Measurements from ENCODE around the gene PDE4D.

Gene PDE4D

DNA sequence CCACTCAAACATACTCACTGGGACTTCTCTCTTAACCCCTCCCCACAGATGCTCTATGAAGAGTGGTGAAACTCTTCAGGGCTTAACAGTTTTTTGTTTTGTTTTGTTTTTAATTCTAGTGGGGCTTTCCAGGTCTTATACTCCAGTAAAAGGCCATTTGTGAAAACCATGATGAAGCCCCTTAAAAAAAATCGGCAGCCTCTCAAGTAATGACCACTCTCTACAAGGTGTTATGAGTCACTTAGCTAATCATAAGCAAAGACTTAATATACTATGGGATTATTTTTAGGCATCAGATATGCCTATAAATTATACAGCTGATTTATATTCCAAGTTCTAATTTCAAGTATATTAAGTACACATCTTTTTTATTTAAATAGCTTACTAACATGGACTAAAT, 702.8 kb downstream of the PDE4D start:
- no peak for DNase-seq (ENCODE audit: low read depth in 2 of 3, low spot score in 2 of 3)

DNA sequence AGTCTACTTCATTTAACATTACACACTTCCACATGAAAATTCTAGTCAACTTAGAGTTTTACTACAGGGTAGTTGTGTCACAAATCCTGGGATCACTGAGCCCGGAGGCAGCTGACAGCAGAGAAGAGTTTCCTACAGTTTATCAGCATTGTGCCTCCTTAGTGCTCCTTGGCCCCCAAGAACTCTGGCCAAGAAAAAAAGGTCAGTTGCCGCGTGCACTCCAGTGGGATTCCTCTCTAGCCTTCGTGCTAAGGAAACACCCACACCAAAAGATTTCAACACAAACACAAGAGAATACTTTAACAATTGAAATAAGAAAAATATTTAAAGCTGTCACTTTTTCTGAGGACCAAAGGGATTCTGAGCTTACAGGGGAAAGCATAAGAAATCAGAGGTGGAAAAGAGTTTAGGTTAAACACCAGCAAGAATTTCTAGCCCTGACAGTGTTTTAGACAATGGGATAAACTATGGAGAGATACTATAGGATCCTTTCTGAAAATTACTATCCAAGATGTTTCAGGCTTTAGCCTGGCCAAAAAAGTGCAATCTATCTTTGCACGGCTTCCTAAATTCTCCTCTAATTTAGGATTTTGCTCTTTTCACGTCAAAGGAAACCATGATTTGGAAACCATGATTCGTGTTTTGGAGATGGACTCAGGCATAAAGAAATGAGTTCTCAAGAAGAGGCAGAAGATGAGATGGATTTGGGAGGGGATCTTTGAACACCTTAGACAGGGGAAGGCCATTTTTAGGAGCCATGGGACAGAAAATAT, 703.9 kb downstream of the PDE4D start:
- no peak for DNase-seq (ENCODE audit: low read depth in 2 of 3, low spot score in 2 of 3)

DNA sequence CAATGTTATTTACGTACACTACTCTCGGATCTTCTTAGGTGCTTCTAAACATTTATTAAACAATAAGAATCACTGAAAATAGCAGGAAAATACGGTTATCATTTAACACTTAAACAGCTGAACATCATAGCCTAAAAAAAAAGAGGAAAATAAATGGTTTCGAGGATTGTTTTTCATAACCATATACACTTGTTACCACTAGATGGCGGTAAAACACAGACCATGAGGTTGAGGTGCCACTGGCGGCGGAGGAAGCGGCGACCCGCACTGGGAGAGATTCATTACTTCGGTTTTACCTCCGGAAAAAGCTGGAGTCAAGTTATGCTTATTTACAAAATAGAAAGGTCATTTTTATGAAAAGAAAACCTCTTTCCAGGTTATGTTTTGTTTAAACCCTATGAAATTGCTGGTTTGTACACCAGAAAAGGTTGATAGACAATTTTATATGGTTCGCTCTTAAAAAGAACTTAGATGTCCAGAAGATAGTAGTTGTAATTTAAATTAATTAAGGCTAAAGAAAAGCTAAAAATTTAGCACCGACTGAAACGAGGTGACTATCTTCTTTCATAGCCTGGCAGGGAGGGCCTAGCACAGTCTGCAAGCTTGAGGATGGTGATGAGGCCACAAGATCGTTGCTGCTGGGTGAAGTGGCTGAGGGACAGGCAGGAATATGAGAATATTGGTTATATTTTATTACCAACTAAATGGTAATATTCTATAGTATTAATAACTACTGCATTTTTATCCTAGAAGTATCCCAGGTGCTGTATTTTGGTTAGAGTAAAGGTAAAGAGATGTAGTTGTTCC, 704.9 kb downstream of the PDE4D start:
- DNase-seq (ENCODE audit: low read depth in 2 of 3, low spot score in 2 of 3): peak in 2 of 3 experiments; percentile 15 to 19

DNA sequence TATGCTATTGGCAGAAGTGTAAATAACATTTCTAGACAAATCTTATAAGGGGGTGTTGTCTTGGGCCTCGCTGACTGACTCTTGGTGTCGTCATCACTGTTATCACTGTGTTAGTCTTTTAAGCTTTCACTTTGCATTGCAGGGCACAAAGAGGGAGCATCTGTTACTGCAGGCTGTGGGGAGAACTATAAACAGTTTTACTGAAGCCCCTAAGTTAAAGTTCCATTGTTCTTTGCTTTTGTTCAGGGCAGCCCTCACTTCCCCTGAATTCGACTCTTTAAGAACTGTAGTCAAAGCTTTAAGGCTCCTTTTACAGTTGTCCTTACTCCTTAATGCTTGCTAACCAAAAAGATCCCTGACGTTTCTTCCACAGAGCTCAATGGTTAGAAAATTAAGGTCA, 705.7 kb downstream of the PDE4D start:
- no peak for DNase-seq (ENCODE audit: low read depth in 2 of 3, low spot score in 2 of 3)

DNA sequence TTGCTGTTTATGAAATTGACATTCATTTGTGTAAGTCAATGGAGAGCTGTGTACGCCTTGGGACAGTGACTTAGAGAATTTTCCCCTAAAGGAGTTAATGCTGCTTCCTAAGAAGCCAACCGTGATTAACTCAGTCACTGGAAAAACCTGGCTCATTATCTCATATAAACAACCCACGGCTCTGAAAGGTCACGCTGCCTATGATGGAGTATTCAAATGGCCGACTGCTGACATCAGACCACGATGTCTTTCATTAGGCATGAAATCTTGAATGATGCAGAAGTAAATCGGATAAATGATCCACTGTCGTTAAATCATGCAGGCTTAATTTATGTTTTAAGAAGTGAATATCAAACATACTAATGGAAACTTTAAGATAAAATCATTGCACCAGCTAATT, 706.9 kb downstream of the PDE4D start:
- no peak for DNase-seq (ENCODE audit: low read depth in 2 of 3, low spot score in 2 of 3)

DNA sequence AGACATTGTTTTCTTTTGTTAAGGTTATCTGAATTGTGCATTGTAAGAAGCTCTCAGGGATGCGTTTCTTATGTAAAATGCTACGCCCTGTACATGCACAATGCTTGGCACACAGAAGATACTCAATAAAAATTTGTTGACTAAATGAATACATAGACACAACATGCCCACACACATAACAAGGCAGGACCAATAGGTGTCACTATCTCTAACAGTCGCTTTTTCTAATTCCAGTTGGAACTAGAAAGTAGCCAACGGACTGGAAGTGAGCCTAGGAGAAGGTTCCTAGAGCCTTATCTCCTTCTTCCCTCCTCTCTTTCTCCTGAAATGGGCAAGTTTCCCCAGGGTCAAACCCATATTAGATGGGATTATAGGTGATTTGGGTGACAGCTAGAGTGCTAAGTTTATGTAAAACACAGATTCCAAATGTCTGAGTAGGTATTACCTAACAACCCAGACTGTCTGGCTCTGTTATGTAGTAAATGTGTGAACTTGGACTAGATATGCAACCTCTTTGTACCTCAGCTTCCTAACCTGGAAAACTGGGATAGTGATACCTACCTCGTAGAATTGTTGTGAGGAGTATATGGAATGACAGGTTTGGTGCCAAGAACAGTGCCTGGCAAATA, 707.7 kb downstream of the PDE4D start:
- DNase-seq (ENCODE audit: low read depth in 2 of 3, low spot score in 2 of 3): no peak

DNA sequence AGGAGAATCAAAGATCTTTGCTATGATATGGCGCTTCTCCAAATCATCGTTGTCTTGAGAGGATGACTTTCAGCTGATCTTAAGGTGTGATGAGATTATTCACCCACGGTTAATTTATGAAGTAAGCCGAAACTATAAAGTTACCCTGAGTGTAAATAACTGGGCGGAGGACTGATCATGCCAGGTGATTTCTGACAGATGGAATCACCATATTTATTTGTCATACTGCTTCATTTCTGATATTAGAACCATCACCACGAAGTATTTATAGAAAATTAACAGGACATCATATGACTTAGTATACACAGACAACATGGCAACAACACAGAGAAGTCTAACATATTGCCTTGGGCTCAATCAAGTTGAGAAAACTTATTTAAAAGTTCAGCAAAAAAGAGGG, 708.8 kb downstream of the PDE4D start:
- DNase-seq (ENCODE audit: low read depth in 2 of 3, low spot score in 2 of 3): no peak

DNA sequence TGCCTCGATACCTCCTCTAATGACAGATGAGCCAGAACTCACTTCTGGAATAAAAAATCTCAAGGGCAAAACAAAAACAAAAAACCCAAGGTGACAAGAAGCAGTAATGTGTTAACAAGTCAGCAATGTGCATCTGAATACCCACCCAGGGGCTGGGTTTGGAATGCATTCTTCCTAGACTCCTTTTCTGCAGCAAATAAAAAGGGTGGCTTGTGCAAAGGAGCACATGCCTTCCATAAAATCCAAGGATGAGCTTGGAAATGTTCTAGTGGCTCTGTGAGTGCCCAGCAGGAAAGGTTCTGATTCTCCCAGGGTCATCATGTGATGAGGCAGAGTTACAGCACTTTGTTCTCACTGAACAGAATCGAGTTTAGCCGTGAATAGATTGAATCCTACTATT, 710.8 kb downstream of the PDE4D start:
- DNase-seq (ENCODE audit: low read depth in 2 of 3, low spot score in 2 of 3): no peak

DNA sequence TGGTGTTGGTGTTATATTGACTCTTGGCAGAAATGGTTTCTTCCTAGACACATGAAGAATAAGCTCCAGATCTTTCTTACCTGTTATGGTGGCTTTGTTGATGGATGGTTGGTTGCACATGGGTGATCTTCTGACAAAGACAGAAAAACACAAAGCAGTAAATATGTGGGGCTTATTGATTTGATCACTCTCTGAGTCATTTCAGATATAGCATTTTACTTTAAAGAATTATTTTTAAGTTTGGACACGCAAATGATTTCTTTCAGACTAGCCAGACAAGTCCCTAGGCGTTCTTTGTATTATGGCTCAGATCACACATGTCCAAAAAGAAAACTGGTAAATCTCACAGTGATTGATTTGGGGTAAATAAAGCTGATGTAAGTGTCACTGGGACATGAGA, 713.0 kb downstream of the PDE4D start:
- no peak for DNase-seq (ENCODE audit: low read depth in 2 of 3, low spot score in 2 of 3)

DNA sequence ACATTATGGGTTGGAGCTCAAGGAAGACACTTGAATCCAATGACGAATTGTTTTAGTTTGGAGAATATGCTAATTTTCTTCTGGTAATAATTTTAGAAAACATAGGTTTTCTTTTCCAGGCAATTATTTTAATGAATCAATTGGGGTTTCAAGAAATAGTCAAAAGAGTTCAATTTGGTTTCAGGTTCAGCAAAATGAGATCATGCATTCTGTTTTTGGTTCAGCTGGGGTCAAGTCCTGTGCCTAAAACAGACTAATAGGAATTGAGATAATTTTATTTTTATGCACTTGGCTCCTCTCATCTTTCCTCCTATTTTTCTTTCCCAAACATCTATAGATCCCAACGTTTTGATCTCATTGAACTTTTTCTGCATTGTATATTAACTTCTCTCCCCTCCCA, 713.8 kb downstream of the PDE4D start:
- no peak for DNase-seq (ENCODE audit: low read depth in 2 of 3, low spot score in 2 of 3)

DNA sequence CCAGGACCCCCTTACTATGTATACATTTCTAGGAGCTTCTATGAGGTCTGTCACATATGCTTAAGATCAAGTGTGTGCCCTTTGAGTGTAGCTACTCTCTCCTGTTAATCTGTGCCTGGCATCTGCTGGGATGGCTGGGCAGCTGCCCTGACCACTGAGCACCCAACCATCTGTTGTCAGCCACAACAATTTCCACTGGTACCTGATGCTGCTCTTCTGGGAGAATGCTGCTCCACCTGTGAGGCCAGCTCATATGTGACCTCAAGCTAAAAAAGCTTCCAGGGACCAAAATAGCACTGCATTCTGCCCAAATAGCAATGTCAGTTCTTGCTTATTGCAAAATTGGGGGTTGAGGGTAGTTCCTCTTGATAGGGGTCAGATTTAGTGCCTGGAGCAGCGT, 715.0 kb downstream of the PDE4D start:
- DNase-seq (ENCODE audit: low read depth in 2 of 3, low spot score in 2 of 3): no peak

DNA sequence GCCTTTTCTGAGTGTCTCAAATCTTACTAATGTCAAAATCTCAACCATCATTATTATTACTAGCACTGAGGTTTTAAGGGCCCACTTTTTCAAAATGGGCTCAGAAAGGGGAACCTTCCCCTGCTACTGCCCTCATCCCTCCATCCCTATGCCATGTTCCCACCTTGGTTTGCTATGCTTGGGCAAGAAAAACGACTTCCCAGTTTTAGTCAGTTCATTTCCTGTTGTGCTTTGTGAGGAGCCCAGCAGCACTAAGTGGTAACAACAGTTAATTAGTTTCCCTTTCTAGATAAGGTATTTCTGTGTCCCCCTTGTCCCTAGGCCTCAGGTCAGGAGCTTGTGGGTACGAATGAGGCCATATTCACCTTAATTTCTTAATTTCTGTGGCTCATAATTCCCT, 715.5 kb downstream of the PDE4D start:
- DNase-seq (ENCODE audit: low read depth in 2 of 3, low spot score in 2 of 3): no peak

DNA sequence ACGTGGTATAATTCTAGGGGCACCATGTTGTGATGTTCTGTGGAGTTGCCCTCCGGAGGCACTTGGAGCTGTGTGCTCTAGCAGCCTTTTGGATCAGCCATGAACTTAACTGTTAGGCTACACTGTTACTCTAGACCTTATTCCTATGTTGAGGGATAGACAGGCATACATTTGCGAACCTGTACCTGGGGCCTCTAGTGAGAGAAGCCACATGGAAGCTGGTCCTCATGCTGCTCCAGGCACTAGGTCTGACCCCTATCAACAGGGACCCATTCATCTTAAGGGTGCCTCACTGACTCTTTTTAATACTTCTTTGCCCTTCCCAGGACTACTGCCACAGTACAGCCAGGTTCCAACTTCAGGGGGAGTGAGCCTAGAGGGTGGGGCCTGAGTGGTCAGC, 715.9 kb downstream of the PDE4D start:
- DNase-seq (ENCODE audit: low read depth in 2 of 3, low spot score in 2 of 3): no peak

DNA sequence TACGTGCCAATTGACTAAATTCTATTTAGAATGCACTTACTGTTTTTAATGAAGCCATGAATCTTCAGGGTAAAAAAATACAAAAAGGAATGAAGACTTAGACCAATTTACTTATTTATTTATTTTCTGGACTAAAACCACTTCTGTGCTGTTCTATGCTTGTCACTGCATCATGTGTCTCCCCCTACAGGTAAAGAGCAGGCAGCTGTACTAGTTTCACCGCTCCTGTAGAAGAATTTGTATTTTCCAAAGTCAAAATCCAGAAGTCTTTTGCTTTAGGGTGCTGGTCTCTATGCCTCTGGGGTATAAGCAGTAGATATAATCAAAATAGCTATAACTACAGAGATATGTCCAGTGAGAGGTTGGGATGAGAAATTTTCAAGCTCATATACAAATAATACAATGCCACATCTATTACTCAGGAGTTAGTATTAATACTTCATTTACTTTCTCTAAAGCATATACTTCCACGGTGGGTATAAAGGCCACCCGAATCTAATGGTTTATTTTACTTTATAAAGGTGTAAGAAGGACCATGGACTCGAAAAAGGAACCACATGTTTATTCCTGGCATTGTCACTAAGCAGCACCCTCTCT, 719.2 kb downstream of the PDE4D start:
- DNase-seq (ENCODE audit: low read depth in 2 of 3, low spot score in 2 of 3): no peak

DNA sequence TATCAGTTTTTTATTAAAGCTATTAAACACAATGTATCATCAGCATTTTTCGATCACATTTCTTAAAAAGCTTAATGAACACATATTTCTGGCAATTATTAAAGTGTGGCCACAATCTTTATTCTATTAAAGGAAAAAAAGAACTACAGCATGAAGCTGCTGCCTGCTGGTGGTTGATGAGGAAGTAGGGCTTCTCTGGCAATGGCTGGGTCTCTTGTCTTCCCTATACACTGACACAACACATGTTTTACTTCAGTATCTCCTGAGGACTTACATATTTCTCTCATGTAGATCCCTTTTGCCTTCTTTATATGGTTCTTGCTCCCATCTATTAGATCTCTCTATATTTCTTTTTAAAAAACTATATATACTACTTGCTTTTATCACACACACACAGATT, 719.9 kb downstream of the PDE4D start:
- no peak for DNase-seq (ENCODE audit: low read depth in 2 of 3, low spot score in 2 of 3)

DNA sequence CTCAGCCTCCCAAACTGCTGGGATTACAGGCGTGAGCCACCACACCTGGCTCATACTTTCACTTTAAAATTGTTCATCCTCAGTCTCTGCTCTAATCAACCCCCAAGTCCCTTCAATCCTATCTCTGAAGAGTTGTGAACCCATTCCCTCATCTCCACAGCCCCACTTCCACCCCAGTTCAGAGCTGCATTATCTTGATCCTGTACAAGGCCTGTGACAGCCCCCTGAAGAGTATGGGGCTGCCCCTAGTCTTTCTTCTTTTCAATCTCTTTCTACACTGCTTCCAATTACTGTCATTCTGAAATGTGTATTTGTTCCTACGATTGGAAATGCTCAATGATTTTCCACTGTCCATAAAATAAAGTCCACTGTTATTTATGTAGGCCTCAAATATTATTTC, 722.4 kb downstream of the PDE4D start:
- DNase-seq (ENCODE audit: low read depth in 2 of 3, low spot score in 2 of 3): no peak

DNA sequence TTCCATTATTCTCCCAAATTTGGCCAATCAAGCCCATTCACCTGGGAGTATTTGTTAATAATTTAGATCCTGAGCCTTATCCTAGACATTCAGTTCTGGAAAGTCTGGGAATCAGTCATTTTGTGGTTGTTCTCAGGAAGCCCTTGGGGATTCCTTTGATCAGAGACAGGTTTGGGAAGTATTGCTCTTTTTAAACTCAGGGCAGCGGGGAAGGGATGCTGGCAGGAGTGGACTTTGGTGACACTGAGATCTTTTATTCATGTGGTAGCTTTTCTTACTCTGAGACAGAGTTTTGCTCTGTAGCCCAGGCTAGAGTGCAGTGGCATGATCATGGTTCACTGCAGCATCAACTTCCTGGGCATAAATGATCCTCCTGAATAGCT, 723.8 kb downstream of the PDE4D start:
- DNase-seq (ENCODE audit: low read depth in 2 of 3, low spot score in 2 of 3): no peak

DNA sequence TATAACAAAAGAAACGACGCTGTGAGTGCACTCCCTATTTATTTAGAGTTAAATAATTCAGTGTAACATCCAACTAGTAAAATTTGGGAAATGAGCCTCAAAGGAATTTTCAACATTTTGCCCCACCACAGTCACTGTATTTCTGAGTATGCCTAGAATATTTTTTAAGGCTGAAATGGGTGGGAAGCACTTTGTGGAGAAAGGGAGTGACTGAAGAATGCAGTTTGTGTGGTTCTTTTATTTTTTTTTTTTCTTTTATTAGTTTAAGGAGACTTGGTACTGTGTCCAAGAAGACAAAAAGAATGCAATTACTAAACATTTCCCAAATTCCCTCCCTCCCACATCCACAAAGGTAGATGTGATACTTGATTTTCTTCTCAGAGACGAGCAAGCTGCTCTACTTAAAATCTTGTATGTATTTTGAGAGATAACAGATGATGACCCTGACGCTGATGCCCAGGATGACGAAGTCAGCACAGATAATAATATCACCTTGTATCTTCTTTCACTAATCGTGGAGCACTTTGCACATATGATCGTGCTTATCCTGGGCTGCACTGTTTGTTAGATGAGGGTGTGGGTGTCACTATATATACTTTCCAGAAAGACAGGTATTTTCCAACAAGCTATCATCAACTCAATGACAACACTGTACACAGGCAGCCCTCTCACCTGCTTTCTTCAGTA, 724.3 kb downstream of the PDE4D start:
- no peak for DNase-seq (ENCODE audit: low read depth in 2 of 3, low spot score in 2 of 3)

DNA sequence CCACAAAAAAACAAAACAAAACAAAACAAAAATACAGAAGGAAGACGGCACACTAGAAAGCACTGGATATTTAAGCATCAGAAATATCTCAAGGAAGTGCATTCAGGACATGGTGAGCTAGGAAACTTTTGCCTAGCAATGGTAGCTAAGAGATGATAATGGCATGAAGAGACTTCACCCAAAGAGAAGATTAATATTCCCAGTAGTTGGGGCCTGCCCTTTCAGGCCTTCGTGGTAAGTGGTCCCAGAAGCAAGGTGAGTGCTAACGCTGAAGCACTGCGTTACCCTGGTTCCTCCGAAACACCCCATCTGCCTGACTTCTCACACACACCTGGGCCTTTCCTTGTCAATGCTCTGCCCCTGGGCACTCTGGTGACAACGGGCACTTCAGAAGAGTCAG, 725.5 kb downstream of the PDE4D start:
- no peak for DNase-seq (ENCODE audit: low read depth in 2 of 3, low spot score in 2 of 3)

DNA sequence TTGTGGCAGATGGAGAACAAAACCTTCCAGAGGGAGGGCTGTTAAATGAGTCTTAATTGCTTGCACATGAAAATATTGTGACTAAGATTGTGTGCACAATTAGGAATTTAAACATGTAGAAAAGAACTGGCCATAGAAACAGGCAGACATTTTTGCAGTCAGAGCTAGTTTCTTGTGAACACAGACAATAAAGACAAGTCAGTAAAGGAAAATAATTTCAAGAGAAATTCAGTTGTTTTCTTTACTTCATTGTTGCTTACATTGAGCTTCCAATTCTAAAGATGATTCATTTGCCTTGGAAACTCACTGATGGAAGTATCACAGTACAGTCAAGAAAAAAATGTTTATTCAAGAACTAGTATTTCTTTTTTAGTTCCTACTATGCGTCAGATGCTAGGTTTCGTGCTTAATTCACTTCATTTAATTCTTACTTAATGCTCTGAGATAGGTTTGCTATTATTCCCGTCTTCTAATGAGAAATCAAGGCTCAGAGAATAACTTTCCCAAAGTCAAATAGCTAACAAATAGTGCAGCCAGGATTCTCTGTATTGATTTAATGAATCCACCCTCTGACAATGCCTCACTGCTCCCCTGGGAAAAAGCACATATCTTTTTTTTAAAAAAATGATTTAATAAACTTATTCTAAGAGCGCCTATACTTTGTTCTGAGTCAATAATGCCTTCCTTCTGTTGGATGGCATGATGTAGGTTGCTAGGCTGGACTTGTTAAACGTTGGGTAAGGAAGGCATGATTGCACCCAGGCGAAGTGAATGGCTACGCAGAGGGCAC, 729.3 kb downstream of the PDE4D start:
- no peak for DNase-seq (ENCODE audit: low read depth in 2 of 3, low spot score in 2 of 3)
